Nephron (organoid): ENCODE data around the gene RPS16.
A peak's percentile ranks its signal among the peaks of the same experiment; 100 is the strongest.

Source experiments
- H3K27ac Mint-ChIP-seq, 3 experiments: 2 replicates each; pipeline ENCODE4 v1.8.0; 2020; ENCODE audit warnings: mixed read lengths in 3 of 3, mild to moderate bottlenecking in 2 of 3, moderate library complexity in 1 of 3
- H3K27me3 Mint-ChIP-seq: 2 replicates; pipeline ENCODE4 v1.8.0; 2021; ENCODE audit warnings: low read depth, mild to moderate bottlenecking, moderate library complexity, mixed read lengths
- H3K36me3 Mint-ChIP-seq: 2 replicates; pipeline ENCODE4 v1.8.0; 2020; ENCODE audit warnings: low read depth, mixed read lengths
- H3K4me1 Mint-ChIP-seq: 2 replicates; pipeline ENCODE4 v1.8.0; 2020; ENCODE audit warnings: mixed read lengths
- H3K4me3 Mint-ChIP-seq, 3 experiments: 2 replicates each; pipeline ENCODE4 v1.8.0; 2020; ENCODE audit warnings: mild to moderate bottlenecking in 3 of 3, mixed read lengths in 3 of 3, moderate library complexity in 2 of 3
- H3K9me3 Mint-ChIP-seq: 2 replicates; pipeline ENCODE4 v1.8.0; 2020; ENCODE audit warnings: mixed read lengths
- TF ChIP-seq, protein P1 (sequence below), 3 experiments: fragments of 200-600 bp; sonication (generic); IDR thresholded peaks; one replicate each; pipeline ENCODE4 v1.5.0; 2021; ENCODE audit warnings: antibody characterized with exemption in 3 of 3; ENCODE audit not compliant: unreplicated experiment in 3 of 3

RPS16 gene

DNA sequence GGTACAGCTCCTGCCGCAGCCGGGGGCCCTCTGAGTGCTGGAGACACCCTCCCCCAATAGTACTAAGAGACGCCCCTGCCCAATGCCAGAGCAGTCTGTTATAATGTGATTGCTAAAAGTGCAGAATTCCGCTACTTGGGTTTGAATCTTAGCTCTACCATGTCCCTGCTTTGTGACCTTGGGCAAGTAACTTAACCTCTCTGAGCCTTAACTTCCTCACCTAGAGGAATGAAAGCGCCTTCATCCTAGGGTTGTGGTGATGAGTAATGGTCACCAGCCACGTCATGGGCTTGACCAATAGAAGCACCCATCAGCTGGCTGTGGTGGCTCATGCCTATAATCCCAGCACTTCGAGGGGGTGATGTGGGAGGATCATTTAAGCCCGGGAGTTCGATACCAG, 16.7 kb downstream of the RPS16 start:
- H3K27ac Mint-ChIP-seq: no peak overlapping the region
- peaks cover 9% of the 10 kb centered on the region for H3K4me1 Mint-ChIP-seq
- H3K4me3 Mint-ChIP-seq: peak overlapping the region in 1 of 3 experiments; percentile 62
- no peaks in the 10 kb centered on the region for H3K27me3 Mint-ChIP-seq
- H3K9me3 Mint-ChIP-seq: no peaks in the 10 kb centered on the region
- peaks cover 58% of the 10 kb centered on the region for H3K36me3 Mint-ChIP-seq
- TF ChIP-seq, protein P1, sequence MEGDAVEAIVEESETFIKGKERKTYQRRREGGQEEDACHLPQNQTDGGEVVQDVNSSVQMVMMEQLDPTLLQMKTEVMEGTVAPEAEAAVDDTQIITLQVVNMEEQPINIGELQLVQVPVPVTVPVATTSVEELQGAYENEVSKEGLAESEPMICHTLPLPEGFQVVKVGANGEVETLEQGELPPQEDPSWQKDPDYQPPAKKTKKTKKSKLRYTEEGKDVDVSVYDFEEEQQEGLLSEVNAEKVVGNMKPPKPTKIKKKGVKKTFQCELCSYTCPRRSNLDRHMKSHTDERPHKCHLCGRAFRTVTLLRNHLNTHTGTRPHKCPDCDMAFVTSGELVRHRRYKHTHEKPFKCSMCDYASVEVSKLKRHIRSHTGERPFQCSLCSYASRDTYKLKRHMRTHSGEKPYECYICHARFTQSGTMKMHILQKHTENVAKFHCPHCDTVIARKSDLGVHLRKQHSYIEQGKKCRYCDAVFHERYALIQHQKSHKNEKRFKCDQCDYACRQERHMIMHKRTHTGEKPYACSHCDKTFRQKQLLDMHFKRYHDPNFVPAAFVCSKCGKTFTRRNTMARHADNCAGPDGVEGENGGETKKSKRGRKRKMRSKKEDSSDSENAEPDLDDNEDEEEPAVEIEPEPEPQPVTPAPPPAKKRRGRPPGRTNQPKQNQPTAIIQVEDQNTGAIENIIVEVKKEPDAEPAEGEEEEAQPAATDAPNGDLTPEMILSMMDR (IDR thresholded peaks at IDR 0.05; ENCODE audit: unreplicated experiment in 3 of 3): no peak

DNA sequence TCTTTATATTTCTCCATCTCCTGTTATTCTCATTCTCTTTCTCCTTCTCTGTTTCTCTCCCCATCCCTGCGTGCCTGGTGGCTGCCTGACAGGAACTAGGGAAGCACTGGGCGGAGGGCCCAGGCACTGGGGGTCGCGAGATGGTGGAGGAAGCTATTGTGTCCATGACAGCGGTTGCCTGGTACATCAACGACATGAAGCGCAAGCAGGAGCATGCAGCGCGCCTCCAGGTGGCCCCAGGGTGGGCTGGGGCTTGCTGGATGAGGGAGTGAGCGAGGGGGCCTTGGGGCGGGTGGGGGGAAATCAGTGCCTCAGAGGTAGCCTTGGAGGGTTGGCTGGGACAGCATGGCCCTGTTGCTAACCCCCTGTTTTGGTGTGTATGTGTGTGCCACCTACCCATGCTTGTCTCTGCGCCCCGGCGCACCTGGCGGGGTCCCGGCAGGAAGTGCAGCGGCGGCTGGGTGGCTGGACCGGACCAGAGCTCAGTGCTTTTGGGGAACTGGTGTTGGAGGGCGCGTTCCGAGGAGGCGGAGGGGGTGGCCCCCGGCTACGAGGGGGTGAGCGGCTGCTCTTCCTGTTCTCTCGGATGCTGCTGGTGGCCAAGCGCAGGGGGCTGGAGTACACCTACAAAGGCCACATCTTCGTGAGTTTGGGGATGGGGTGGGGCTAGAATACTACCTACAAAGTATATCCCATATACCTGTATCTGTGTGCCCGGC, 18.1 kb downstream of the RPS16 start:
- Mint-ChIP-seq H3K9me3 (no peaks in the 10 kb centered on the region), H3K27ac (no peak overlapping the region)

DNA sequence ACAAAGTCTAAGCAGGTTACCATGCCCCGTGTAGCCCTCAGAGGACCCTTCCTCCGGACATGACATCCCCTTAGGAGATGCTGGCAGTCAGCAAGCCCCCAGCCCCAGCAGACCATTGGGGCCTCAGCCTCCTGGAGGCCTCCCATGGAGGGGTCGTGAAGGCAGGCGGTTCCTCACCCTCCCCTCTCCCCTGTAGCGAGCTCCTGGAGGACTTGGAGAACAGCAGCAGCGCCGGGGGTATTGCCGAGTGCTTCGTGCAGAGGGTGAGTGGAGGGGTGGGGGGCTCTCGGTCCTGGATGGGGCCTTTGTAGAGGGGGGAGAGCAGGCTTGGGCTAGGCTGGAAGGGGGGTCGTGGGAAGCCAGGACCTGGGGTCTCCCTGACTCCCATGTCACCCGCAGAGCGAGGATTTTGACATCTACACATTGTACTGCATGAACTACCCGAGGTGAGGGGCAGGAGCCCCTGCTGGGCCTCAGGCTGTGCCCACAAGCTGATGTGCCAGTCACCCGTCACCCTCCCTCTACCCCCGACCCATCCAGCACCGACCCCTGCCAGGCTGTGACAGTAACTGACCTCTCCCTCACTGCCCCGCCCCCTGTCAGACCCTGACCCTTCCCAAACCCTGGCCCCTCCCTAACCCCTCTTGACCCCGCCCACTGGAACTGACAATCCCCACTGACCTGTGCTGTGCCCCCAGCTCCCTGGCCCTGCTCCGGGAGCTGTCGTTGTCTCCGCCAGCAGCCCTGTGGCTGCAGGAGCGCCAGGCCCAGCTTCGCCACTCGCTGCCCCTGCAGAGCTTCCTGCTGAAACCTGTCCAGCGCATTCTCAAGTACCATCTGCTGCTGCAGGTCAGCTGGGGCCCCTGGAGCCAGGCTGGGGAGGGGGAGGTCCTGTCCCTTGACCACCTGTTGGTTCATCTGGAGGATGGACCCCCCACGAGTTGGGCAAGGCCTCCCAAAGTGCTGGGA, 19.3 kb downstream of the RPS16 start:
- Mint-ChIP-seq H3K9me3 (no peaks in the 10 kb centered on the region), H3K4me1 (peaks cover 19% of the 10 kb centered on the region), H3K27ac (no peak overlapping the region), H3K36me3 (peaks cover 48% of the 10 kb centered on the region), H3K4me3 (no peak overlapping the region), H3K27me3 (peaks cover 5% of the 10 kb centered on the region)
- TF ChIP-seq, protein P1 (IDR thresholded peaks at IDR 0.05; ENCODE audit: unreplicated experiment in 3 of 3): no peak

More for the DNA sequence above, 18.1 kb downstream of the RPS16 start:
- TF ChIP-seq, protein P1 (IDR thresholded peaks at IDR 0.05; ENCODE audit: unreplicated experiment in 3 of 3): no peak
- no peaks in the 10 kb centered on the region for H3K27me3 Mint-ChIP-seq
- peak overlapping the region; percentile 65 to 74 (median 73) for H3K4me3 Mint-ChIP-seq
- peaks cover 50% of the 10 kb centered on the region for H3K36me3 Mint-ChIP-seq
- peaks cover 10% of the 10 kb centered on the region for H3K4me1 Mint-ChIP-seq

DNA sequence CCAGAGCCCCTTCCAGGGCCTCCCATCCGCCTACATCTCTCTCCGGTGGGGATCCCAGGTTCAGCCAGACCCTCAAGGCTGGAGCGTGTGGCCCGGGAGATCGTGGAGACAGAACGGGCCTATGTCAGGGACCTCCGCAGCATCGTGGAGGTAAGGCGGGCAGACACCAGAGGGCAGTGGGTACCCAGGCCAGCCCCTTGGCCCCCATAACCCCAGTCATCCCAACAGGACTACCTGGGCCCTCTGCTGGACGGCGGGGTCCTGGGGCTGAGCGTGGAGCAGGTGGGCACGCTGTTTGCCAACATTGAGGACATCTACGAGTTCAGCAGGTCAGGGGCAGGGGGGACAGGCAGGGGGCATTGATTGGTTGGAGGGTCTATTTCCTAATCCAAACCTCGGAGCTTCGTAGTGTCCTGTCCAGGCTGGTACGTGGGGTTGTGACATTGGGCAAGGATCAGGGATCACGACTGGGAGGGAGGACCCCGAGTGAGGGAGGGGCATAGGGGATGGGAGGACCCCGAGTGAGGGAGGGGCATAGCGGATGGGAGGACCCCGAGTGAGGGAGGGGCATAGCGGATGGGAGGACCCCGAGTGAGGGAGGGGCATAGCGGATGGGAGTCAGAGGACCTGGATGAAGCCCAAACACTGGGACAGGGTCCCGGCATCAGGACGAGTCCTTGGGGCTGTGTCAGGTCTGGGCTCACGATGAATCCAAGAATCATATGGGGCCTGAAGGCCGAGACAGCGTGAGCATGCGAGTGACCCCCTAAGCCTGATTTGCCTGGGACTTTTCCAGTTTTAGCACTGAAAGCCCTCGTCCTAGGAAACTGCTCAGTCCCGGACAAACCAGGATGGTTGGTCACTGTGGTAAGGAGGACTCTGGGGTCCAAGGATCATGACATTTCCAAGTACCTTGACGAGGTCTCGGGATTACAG, 20.4 kb downstream of the RPS16 start:
- H3K9me3 Mint-ChIP-seq: no peaks in the 10 kb centered on the region
- peak overlapping the region; percentile 97 to 99 (median 97) for H3K4me3 Mint-ChIP-seq
- H3K27me3 Mint-ChIP-seq: peaks cover 5% of the 10 kb centered on the region
- peaks cover 29% of the 10 kb centered on the region for H3K4me1 Mint-ChIP-seq
- TF ChIP-seq, protein P1 (IDR thresholded peaks at IDR 0.05; ENCODE audit: unreplicated experiment in 3 of 3): no peak
- peaks cover 38% of the 10 kb centered on the region for H3K36me3 Mint-ChIP-seq
- peak overlapping the region; percentile 54 to 93 (median 59) for H3K27ac Mint-ChIP-seq

DNA sequence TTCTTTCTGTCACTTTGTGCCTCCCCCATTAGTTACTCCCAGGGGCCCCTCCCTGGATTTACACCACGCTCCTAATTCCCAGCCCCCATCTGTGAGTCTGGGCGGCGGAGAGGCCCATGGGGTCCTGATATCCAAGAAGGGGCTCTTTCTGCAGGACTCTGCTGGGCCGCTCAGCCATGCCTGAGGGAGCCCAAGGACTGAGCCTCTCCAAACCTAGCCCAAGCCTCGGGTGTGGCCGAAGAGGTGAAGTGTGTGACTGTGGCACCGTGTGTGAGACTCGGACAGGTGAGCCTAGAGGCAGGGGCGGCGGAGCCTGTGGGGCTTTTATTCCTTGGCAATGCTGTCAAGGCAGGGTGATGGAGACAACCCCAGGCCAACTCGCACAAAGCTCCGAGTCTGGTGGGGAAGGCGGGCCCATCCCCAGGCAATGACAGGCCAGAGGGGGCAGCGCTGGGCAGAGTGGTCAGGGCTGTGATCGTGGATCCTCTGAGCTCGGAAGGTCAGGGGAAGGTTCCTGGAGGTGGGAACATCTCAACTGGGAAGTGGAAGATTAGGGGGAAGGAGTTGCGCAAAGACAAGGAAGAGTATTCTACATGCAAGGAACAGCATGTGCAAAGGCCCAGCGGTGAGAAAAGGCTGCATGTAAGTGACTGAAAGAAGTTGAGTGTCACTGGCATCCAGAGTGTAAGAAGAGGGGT, 21.7 kb downstream of the RPS16 start:
- Mint-ChIP-seq H3K27ac (peak overlapping the region; percentile 93 to 98 (median 94)), H3K9me3 (no peaks in the 10 kb centered on the region), H3K4me1 (peaks cover 30% of the 10 kb centered on the region)

More for the DNA sequence above, 21.7 kb downstream of the RPS16 start:
- Mint-ChIP-seq H3K4me3 (peak overlapping the region; percentile 97 to 99 (median 97)), H3K27me3 (peaks cover 5% of the 10 kb centered on the region), H3K36me3 (peaks cover 32% of the 10 kb centered on the region)
- TF ChIP-seq, protein P1 (IDR thresholded peaks at IDR 0.05; ENCODE audit: unreplicated experiment in 3 of 3): no peak
